ENCODE results near the gene FAXDC2. TPM values are rescaled to one million over a fixed set of nuclear protein-coding genes. Genes with fewer than 3 reads are reported as not detected.

FAXDC2 gene
- total and polyA plus RNA-seq, 10 of the 15 experiments (the other 5 are each of a cell fraction or from before 2014, with no cell fraction given) = 0.13 to 1.8 (median 0.35) TPM

DNA sequence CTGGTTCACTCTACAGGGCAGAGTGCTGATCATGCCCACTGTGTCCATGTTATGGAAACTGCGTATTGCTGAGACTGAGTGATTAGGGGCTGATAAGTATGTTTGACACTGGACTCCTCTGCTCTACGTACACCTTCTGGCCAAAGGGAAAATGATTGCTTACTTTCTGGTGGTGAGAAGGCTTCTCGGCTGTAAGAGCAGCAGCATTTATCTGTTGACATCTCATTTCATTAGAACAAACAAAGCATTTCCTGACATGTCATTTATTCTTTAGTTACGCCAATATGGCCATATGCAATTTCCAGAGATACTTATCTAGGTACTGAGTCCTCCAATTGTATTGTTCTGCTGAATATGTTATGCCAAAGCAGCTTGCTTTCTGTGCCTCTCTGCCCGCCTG is 5.6 kb downstream of the FAXDC2 start:
- RAD21 ChIA-PET (ENCODE audit: unreplicated experiment) = no interaction called here
- no TSS peak for BruUV-seq (replicated peaks)
- no peak overlapping the region for H3K4me2 ChIP-seq (ENCODE audit: control insufficient read depth, insufficient read depth)
- H3K9ac ChIP-seq (ENCODE audit: control insufficient read depth, insufficient read depth, low read length) = no peak overlapping the region
- no peaks in the 10 kb centered on the region for H3K79me2 ChIP-seq (ENCODE audit: control insufficient read depth, insufficient read depth, low read length)
- intact Hi-C loops (cut with micrococcal nuclease; ENCODE audit: unreplicated experiment) = no loop called here
- H3K9me3 ChIP-seq (replicated peaks; ENCODE audit: control insufficient read depth, insufficient read depth, low read length) = no peaks in the 10 kb centered on the region
- no peaks in the 10 kb centered on the region for H3K4me1 ChIP-seq (ENCODE audit: control insufficient read depth, insufficient read depth, low read length)
- POLR2A ChIA-PET = interaction anchor here (0.8 kb wide), 1 partner anchor 12 kb away, joined by 5 read pairs; no protein-coding TSS in a partner anchor
- SMC1A ChIA-PET (ENCODE audit: uncharacterized antibody, unreplicated experiment) = no interaction called here
- ATAC-seq (no peak), FAIRE-seq (no peak), DNase-seq (ENCODE audit: low read depth, low spot score) (no peak)
- in situ Hi-C loops (cut with MboI) = no loop called here
- no peaks in the 10 kb centered on the region for H4K20me1 ChIP-seq (ENCODE audit: control insufficient read depth, insufficient read depth)
- H3K36me3 ChIP-seq (ENCODE audit: control insufficient read depth in 2 of 2, insufficient read depth in 2 of 2, low read length in 1 of 2) = no peaks in the 10 kb centered on the region
- H2AFZ ChIP-seq (ENCODE audit: control insufficient read depth, low read depth, low read length) = no peak overlapping the region
- H3K4me3 ChIP-seq = no peak overlapping the region
- CTCF ChIA-PET = interaction anchor here (1.4 kb wide), 1 partner anchor 63 kb away, joined by 5 read pairs; no protein-coding TSS in a partner anchor
- no peak overlapping the region for H3K27ac ChIP-seq (ENCODE audit: control insufficient read depth, insufficient read depth)
- 91% methylated on average over 5 of the region's 5 CpGs for whole genome bisulfite sequencing (ENCODE audit: insufficient coverage, insufficient replicate concordance, low lambda C conversion rate, missing lambda C conversion rate)
- no peaks in the 10 kb centered on the region for H3K27me3 ChIP-seq (replicated peaks in 1 of 2; ENCODE audit: control insufficient read depth in 2 of 2, insufficient read depth in 2 of 2, low read length in 1 of 2)
- TF ChIP-seq MXI1 (IDR thresholded peaks at IDR 0.05; ENCODE audit: low read depth, low read length) (no peak), MTA2 (IDR thresholded peaks at IDR 0.05; ENCODE audit: low read depth) (no peak), ZNF274 (IDR thresholded peaks at IDR 0.05; ENCODE audit: insufficient read depth, insufficient read length) (no peak), EP300 (IDR thresholded peaks at IDR 0.05; ENCODE audit: borderline replicate concordance in 1 of 2, control insufficient read depth in 1 of 2, low read depth in 2 of 2, low read length in 2 of 2) (no peak), NFXL1 (IDR thresholded peaks at IDR 0.05; ENCODE audit: borderline replicate concordance) (no peak)
- TF ChIP-seq, protein P1, sequence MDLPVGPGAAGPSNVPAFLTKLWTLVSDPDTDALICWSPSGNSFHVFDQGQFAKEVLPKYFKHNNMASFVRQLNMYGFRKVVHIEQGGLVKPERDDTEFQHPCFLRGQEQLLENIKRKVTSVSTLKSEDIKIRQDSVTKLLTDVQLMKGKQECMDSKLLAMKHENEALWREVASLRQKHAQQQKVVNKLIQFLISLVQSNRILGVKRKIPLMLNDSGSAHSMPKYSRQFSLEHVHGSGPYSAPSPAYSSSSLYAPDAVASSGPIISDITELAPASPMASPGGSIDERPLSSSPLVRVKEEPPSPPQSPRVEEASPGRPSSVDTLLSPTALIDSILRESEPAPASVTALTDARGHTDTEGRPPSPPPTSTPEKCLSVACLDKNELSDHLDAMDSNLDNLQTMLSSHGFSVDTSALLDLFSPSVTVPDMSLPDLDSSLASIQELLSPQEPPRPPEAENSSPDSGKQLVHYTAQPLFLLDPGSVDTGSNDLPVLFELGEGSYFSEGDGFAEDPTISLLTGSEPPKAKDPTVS (IDR thresholded peaks at IDR 0.05; ENCODE audit: low read depth, low read length) = no peak
- TF ChIP-seq, protein P2, sequence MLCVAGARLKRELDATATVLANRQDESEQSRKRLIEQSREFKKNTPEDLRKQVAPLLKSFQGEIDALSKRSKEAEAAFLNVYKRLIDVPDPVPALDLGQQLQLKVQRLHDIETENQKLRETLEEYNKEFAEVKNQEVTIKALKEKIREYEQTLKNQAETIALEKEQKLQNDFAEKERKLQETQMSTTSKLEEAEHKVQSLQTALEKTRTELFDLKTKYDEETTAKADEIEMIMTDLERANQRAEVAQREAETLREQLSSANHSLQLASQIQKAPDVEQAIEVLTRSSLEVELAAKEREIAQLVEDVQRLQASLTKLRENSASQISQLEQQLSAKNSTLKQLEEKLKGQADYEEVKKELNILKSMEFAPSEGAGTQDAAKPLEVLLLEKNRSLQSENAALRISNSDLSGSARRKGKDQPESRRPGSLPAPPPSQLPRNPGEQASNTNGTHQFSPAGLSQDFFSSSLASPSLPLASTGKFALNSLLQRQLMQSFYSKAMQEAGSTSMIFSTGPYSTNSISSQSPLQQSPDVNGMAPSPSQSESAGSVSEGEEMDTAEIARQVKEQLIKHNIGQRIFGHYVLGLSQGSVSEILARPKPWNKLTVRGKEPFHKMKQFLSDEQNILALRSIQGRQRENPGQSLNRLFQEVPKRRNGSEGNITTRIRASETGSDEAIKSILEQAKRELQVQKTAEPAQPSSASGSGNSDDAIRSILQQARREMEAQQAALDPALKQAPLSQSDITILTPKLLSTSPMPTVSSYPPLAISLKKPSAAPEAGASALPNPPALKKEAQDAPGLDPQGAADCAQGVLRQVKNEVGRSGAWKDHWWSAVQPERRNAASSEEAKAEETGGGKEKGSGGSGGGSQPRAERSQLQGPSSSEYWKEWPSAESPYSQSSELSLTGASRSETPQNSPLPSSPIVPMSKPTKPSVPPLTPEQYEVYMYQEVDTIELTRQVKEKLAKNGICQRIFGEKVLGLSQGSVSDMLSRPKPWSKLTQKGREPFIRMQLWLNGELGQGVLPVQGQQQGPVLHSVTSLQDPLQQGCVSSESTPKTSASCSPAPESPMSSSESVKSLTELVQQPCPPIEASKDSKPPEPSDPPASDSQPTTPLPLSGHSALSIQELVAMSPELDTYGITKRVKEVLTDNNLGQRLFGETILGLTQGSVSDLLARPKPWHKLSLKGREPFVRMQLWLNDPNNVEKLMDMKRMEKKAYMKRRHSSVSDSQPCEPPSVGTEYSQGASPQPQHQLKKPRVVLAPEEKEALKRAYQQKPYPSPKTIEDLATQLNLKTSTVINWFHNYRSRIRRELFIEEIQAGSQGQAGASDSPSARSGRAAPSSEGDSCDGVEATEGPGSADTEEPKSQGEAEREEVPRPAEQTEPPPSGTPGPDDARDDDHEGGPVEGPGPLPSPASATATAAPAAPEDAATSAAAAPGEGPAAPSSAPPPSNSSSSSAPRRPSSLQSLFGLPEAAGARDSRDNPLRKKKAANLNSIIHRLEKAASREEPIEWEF (IDR thresholded peaks at IDR 0.05; ENCODE audit: insufficient replicate concordance, low read depth, low read length) = no peak
- TF ChIP-seq, protein P3, sequence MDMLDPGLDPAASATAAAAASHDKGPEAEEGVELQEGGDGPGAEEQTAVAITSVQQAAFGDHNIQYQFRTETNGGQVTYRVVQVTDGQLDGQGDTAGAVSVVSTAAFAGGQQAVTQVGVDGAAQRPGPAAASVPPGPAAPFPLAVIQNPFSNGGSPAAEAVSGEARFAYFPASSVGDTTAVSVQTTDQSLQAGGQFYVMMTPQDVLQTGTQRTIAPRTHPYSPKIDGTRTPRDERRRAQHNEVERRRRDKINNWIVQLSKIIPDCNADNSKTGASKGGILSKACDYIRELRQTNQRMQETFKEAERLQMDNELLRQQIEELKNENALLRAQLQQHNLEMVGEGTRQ (IDR thresholded peaks at IDR 0.05; ENCODE audit: borderline replicate concordance, low read depth, low read length) = no peak
- TF ChIP-seq, protein P4, sequence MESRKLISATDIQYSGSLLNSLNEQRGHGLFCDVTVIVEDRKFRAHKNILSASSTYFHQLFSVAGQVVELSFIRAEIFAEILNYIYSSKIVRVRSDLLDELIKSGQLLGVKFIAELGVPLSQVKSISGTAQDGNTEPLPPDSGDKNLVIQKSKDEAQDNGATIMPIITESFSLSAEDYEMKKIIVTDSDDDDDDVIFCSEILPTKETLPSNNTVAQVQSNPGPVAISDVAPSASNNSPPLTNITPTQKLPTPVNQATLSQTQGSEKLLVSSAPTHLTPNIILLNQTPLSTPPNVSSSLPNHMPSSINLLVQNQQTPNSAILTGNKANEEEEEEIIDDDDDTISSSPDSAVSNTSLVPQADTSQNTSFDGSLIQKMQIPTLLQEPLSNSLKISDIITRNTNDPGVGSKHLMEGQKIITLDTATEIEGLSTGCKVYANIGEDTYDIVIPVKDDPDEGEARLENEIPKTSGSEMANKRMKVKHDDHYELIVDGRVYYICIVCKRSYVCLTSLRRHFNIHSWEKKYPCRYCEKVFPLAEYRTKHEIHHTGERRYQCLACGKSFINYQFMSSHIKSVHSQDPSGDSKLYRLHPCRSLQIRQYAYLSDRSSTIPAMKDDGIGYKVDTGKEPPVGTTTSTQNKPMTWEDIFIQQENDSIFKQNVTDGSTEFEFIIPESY (IDR thresholded peaks at IDR 0.05) = no peak
- TF ChIP-seq, protein P5, sequence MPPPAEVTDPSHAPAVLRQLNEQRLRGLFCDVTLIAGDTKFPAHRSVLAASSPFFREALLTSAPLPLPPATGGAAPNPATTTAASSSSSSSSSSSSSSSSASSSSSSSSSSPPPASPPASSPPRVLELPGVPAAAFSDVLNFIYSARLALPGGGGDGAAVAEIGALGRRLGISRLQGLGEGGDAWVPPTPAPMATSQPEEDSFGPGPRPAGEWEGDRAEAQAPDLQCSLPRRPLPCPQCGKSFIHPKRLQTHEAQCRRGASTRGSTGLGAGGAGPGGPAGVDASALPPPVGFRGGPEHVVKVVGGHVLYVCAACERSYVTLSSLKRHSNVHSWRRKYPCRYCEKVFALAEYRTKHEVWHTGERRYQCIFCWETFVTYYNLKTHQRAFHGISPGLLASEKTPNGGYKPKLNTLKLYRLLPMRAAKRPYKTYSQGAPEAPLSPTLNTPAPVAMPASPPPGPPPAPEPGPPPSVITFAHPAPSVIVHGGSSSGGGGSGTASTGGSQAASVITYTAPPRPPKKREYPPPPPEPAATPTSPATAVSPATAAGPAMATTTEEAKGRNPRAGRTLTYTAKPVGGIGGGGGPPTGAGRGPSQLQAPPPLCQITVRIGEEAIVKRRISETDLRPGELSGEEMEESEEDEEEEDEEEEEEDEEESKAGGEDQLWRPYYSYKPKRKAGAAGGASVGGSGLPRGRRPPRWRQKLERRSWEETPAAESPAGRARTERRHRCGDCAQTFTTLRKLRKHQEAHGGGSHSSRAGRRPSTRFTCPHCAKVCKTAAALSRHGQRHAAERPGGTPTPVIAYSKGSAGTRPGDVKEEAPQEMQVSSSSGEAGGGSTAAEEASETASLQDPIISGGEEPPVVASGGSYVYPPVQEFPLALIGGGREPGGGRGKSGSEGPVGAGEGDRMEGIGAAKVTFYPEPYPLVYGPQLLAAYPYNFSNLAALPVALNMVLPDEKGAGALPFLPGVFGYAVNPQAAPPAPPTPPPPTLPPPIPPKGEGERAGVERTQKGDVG (CRISPR knock-in tag; IDR thresholded peaks at IDR 0.05) = no peak
